ENCODE results near the gene PRKG1. TPM values are rescaled to one million over a fixed set of nuclear protein-coding genes. Genes with fewer than 3 reads are reported as not detected.

PRKG1 gene
- total RNA-seq, 5 donors from 2014 or later (not counting 1 experiment from before 2014, with no cell fraction given): 0.03 to 0.26 (median 0.19) TPM; not detected in 1

- ChIA-PET CTCF (no interaction called here), POLR2A (no interaction called here)
- Histone ChIP-seq H3K27me3 (replicated peaks in 1 of 2; ENCODE audit: control insufficient read depth in 2 of 2, extremely low read depth in 1 of 2, insufficient read depth in 2 of 2, low read length in 1 of 2) (no peaks in the 10 kb centered on the region), H3K27ac (ENCODE audit: low read length) (no peak overlapping the region), H3K4me3 (ENCODE audit: control insufficient read depth in 1 of 2, extremely low read depth in 1 of 2, low read length in 1 of 2) (no peak overlapping the region), H3K4me1 (ENCODE audit: control insufficient read depth in 1 of 2, extremely low read depth in 1 of 2, insufficient read depth in 2 of 2, low read length in 2 of 2) (no peaks in the 10 kb centered on the region), H3K9me3 (no peaks in the 10 kb centered on the region), H3K36me3 (ENCODE audit: control insufficient read depth in 2 of 2, extremely low read depth in 1 of 2, insufficient read depth in 1 of 2, low read length in 1 of 2) (no peaks in the 10 kb centered on the region)
- no peaks in the 10 kb centered on the region for H3K4me1 Mint-ChIP-seq
- no peaks in the 10 kb centered on the region for H3K36me3 Mint-ChIP-seq
- DNase-seq (no peak), ATAC-seq (replicated peaks in 1 of 4) (no peak)
- H3K27me3 Mint-ChIP-seq: peaks cover 0 to 3% of the 10 kb centered on the region in 2 donors
- no CpG with 5 or more reads among the region's 1 CpG for WGBS (ENCODE audit: insufficient coverage)
- no peak overlapping the region for H3K27ac Mint-ChIP-seq
- H3K9me3 Mint-ChIP-seq: peaks cover 0 to 6% (median 3%) of the 10 kb centered on the region in 3 donors
- no peak overlapping the region for H3K4me3 Mint-ChIP-seq
These were observed 760.3 kb downstream of the PRKG1 start for GRCh38 chr10:51834548-51834947.

GRCh38 chr10:51838471-51838870, 764.2 kb downstream of the PRKG1 start:
- no peaks in the 10 kb centered on the region for H3K9me3 ChIP-seq
- H3K27me3 ChIP-seq (replicated peaks in 1 of 2; ENCODE audit: control insufficient read depth in 2 of 2, extremely low read depth in 1 of 2, insufficient read depth in 2 of 2, low read length in 1 of 2): no peaks in the 10 kb centered on the region
- no peaks in the 10 kb centered on the region for H3K36me3 ChIP-seq (ENCODE audit: control insufficient read depth in 2 of 2, extremely low read depth in 1 of 2, insufficient read depth in 1 of 2, low read length in 1 of 2)
- no peak overlapping the region for H3K4me3 Mint-ChIP-seq
- ChIA-PET CTCF (interaction anchor here in 1 of 2 donors (0.7 kb wide), 1 partner anchor 23 kb away, joined by 3 read pairs; no protein-coding TSS in a partner anchor), POLR2A (no interaction called here)
- peaks cover 0 to 3% of the 10 kb centered on the region in 2 donors for H3K27me3 Mint-ChIP-seq
- ATAC-seq (replicated peaks in 1 of 4) (no peak), DNase-seq (no peak)
- peaks cover 0 to 6% (median 3%) of the 10 kb centered on the region in 3 donors for H3K9me3 Mint-ChIP-seq
- H3K27ac ChIP-seq (ENCODE audit: low read length): no peak overlapping the region
- no peaks in the 10 kb centered on the region for H3K4me1 Mint-ChIP-seq
- no peak overlapping the region for H3K4me3 ChIP-seq (ENCODE audit: control insufficient read depth in 1 of 2, extremely low read depth in 1 of 2, low read length in 1 of 2)
- no CpG with 5 or more reads among the region's 3 CpGs for WGBS (ENCODE audit: insufficient coverage)
- H3K4me1 ChIP-seq (ENCODE audit: control insufficient read depth in 1 of 2, extremely low read depth in 1 of 2, insufficient read depth in 2 of 2, low read length in 2 of 2): no peaks in the 10 kb centered on the region
- H3K36me3 Mint-ChIP-seq: no peaks in the 10 kb centered on the region
- no peak overlapping the region for H3K27ac Mint-ChIP-seq

- Histone ChIP-seq H3K9me3 (no peaks in the 10 kb centered on the region), H3K4me3 (ENCODE audit: control insufficient read depth in 1 of 2, extremely low read depth in 1 of 2, low read length in 1 of 2) (no peak overlapping the region), H3K27ac (ENCODE audit: low read length) (no peak overlapping the region), H3K36me3 (ENCODE audit: control insufficient read depth in 2 of 2, extremely low read depth in 1 of 2, insufficient read depth in 1 of 2, low read length in 1 of 2) (no peaks in the 10 kb centered on the region), H3K4me1 (ENCODE audit: control insufficient read depth in 1 of 2, extremely low read depth in 1 of 2, insufficient read depth in 2 of 2, low read length in 2 of 2) (no peaks in the 10 kb centered on the region), H3K27me3 (replicated peaks in 1 of 2; ENCODE audit: control insufficient read depth in 2 of 2, extremely low read depth in 1 of 2, insufficient read depth in 2 of 2, low read length in 1 of 2) (no peaks in the 10 kb centered on the region)
- peaks cover 0 to 1% (median 0%) of the 10 kb centered on the region in 3 donors for H3K4me1 Mint-ChIP-seq
- no peaks in the 10 kb centered on the region for H3K36me3 Mint-ChIP-seq
- ChIA-PET CTCF (no interaction called here), POLR2A (no interaction called here)
- H3K4me3 Mint-ChIP-seq: no peak overlapping the region
- no peaks in the 10 kb centered on the region for H3K9me3 Mint-ChIP-seq
- ATAC-seq (replicated peaks in 1 of 4) (no peak), DNase-seq (no peak)
- H3K27me3 Mint-ChIP-seq: no peaks in the 10 kb centered on the region
- no peak overlapping the region for H3K27ac Mint-ChIP-seq
- WGBS (ENCODE audit: insufficient coverage): no CpG with 5 or more reads among the region's 2 CpGs
These were observed 769.7 kb downstream of the PRKG1 start for GRCh38 chr10:51843966-51844365.

GRCh38 chr10:51846856-51847506, 772.7 kb downstream of the PRKG1 start:
- Mint-ChIP-seq H3K4me1 (peaks cover 0 to 1% (median 0%) of the 10 kb centered on the region in 3 donors), H3K27ac (no peak overlapping the region), H3K9me3 (no peaks in the 10 kb centered on the region), H3K4me3 (no peak overlapping the region), H3K27me3 (no peaks in the 10 kb centered on the region), H3K36me3 (no peaks in the 10 kb centered on the region)
- Histone ChIP-seq H3K4me1 (ENCODE audit: control insufficient read depth in 1 of 2, extremely low read depth in 1 of 2, insufficient read depth in 2 of 2, low read length in 2 of 2) (no peaks in the 10 kb centered on the region), H3K36me3 (ENCODE audit: control insufficient read depth in 2 of 2, extremely low read depth in 1 of 2, insufficient read depth in 1 of 2, low read length in 1 of 2) (no peaks in the 10 kb centered on the region), H3K9me3 (no peaks in the 10 kb centered on the region), H3K4me3 (ENCODE audit: control insufficient read depth in 1 of 2, extremely low read depth in 1 of 2, low read length in 1 of 2) (no peak overlapping the region), H3K27me3 (replicated peaks in 1 of 2; ENCODE audit: control insufficient read depth in 2 of 2, extremely low read depth in 1 of 2, insufficient read depth in 2 of 2, low read length in 1 of 2) (no peaks in the 10 kb centered on the region), H3K27ac (ENCODE audit: low read length) (no peak overlapping the region)
- ATAC-seq (replicated peaks in 1 of 4) (no peak), DNase-seq (no peak)
- no CpG with 5 or more reads among the region's 2 CpGs for WGBS (ENCODE audit: insufficient coverage)
- ChIA-PET CTCF (no interaction called here), POLR2A (no interaction called here)

GRCh38 chr10:51852297-51852696, 778.0 kb downstream of the PRKG1 start:
- no peaks in the 10 kb centered on the region for H3K9me3 Mint-ChIP-seq
- H3K36me3 Mint-ChIP-seq: no peaks in the 10 kb centered on the region
- no peak overlapping the region for H3K27ac Mint-ChIP-seq
- ChIA-PET CTCF (no interaction called here), POLR2A (no interaction called here)
- no peak for DNase-seq
- H3K4me1 Mint-ChIP-seq: peaks cover 0 to 1% (median 0%) of the 10 kb centered on the region in 3 donors
- ATAC-seq (replicated peaks in 1 of 4): no peak
- no peak overlapping the region for H3K4me3 Mint-ChIP-seq
- H3K4me1 ChIP-seq (ENCODE audit: control insufficient read depth in 1 of 2, extremely low read depth in 1 of 2, insufficient read depth in 2 of 2, low read length in 2 of 2): no peaks in the 10 kb centered on the region
- no peak overlapping the region for H3K4me3 ChIP-seq (ENCODE audit: control insufficient read depth in 1 of 2, extremely low read depth in 1 of 2, low read length in 1 of 2)
- H3K27ac ChIP-seq (ENCODE audit: low read length): no peak overlapping the region
- H3K27me3 ChIP-seq (replicated peaks in 1 of 2; ENCODE audit: control insufficient read depth in 2 of 2, extremely low read depth in 1 of 2, insufficient read depth in 2 of 2, low read length in 1 of 2): no peaks in the 10 kb centered on the region
- H3K9me3 ChIP-seq: no peaks in the 10 kb centered on the region
- H3K27me3 Mint-ChIP-seq: peaks cover 0 to 4% of the 10 kb centered on the region in 2 donors
- H3K36me3 ChIP-seq (ENCODE audit: control insufficient read depth in 2 of 2, extremely low read depth in 1 of 2, insufficient read depth in 1 of 2, low read length in 1 of 2): no peaks in the 10 kb centered on the region

GRCh38 chr10:51857305-51857704, 783.0 kb downstream of the PRKG1 start:
- H3K36me3 ChIP-seq (ENCODE audit: control insufficient read depth in 2 of 2, extremely low read depth in 1 of 2, insufficient read depth in 1 of 2, low read length in 1 of 2): no peaks in the 10 kb centered on the region
- Mint-ChIP-seq H3K4me1 (no peaks in the 10 kb centered on the region), H3K9me3 (no peaks in the 10 kb centered on the region), H3K4me3 (no peak overlapping the region), H3K27me3 (peaks cover 0 to 4% of the 10 kb centered on the region in 2 donors), H3K36me3 (no peaks in the 10 kb centered on the region), H3K27ac (no peak overlapping the region)
- ChIA-PET POLR2A (no interaction called here), CTCF (no interaction called here)
- H3K4me1 ChIP-seq (ENCODE audit: control insufficient read depth in 1 of 2, extremely low read depth in 1 of 2, insufficient read depth in 2 of 2, low read length in 2 of 2): no peaks in the 10 kb centered on the region
- H3K4me3 ChIP-seq (ENCODE audit: control insufficient read depth in 1 of 2, extremely low read depth in 1 of 2, low read length in 1 of 2): no peak overlapping the region
- no peaks in the 10 kb centered on the region for H3K27me3 ChIP-seq (replicated peaks in 1 of 2; ENCODE audit: control insufficient read depth in 2 of 2, extremely low read depth in 1 of 2, insufficient read depth in 2 of 2, low read length in 1 of 2)
- ATAC-seq (replicated peaks in 1 of 4): no peak
- no peaks in the 10 kb centered on the region for H3K9me3 ChIP-seq
- no peak for DNase-seq
- WGBS (ENCODE audit: insufficient coverage): no CpG with 5 or more reads among the region's 4 CpGs
- H3K27ac ChIP-seq (ENCODE audit: low read length): no peak overlapping the region

- POLR2A ChIA-PET: no interaction called here
- Mint-ChIP-seq H3K27me3 (peaks cover 0 to 4% of the 10 kb centered on the region in 2 donors), H3K36me3 (no peaks in the 10 kb centered on the region), H3K4me3 (no peak overlapping the region), H3K4me1 (no peaks in the 10 kb centered on the region), H3K9me3 (no peaks in the 10 kb centered on the region), H3K27ac (no peak overlapping the region)
- Histone ChIP-seq H3K4me1 (ENCODE audit: control insufficient read depth in 1 of 2, extremely low read depth in 1 of 2, insufficient read depth in 2 of 2, low read length in 2 of 2) (no peaks in the 10 kb centered on the region), H3K36me3 (ENCODE audit: control insufficient read depth in 2 of 2, extremely low read depth in 1 of 2, insufficient read depth in 1 of 2, low read length in 1 of 2) (no peaks in the 10 kb centered on the region), H3K4me3 (ENCODE audit: control insufficient read depth in 1 of 2, extremely low read depth in 1 of 2, low read length in 1 of 2) (no peak overlapping the region), H3K27me3 (replicated peaks in 1 of 2; ENCODE audit: control insufficient read depth in 2 of 2, extremely low read depth in 1 of 2, insufficient read depth in 2 of 2, low read length in 1 of 2) (no peaks in the 10 kb centered on the region), H3K9me3 (no peaks in the 10 kb centered on the region), H3K27ac (ENCODE audit: low read length) (no peak overlapping the region)
- ATAC-seq (replicated peaks in 1 of 4) (no peak), DNase-seq (no peak)
- 52% methylated on average over 3 of the region's 4 CpGs for WGBS (ENCODE audit: insufficient coverage)
- CTCF ChIA-PET: interaction anchor here in 1 of 2 donors (0.5 kb wide), 1 partner anchor 111 kb away, joined by 3 read pairs; no protein-coding TSS in a partner anchor
These were observed 786.0 kb downstream of the PRKG1 start for GRCh38 chr10:51860257-51860656.
